ENCODE measurements around the gene SFI1.

DNA sequence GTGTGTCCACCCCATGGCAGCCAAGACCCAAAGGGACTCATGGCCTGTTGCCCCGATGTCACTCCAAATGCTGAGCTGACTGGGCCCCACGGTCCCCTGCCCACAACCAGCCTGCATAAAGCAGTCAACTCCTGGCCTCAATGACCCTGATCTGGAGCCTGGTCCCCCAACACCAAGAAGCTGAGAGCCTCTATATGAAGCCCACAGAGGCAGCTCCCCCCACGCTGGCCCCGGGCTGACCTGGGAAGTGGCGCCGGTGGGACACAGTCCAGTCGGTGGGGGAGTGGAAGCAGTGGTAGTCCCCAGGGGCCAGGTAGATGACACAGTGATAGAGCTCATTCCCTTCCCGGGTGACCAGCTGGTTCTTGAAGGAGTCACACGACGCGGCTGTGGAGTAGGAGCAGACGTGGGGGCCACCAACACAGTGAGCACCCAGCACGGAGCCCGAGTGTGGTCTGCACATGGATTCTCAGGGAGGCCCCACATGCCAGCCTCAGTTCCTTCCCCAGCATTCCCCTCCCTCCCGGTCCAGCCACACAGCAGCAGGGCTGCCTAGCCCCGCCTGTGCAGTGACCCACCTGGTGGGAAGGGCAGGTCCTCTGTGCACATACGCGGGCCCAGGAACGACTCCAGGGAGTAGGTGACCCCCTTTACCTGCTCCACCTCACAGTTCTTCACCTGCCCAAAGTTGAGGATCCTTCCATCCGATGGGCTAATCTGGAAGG, 124.6 kb downstream of the SFI1 start:
- no peak for TF ChIP-seq CTCF (IDR thresholded peaks at IDR 0.05)
- no peak for TF ChIP-seq EP300 (IDR thresholded peaks at IDR 0.05)
